ENCODE results near the gene POP5.
"Not testable (repeated sequence)": the region's sequence is repeated elsewhere in the genome, so short reads cannot be mapped to it uniquely, and the experiment has no call there.

POP5 gene

DNA sequence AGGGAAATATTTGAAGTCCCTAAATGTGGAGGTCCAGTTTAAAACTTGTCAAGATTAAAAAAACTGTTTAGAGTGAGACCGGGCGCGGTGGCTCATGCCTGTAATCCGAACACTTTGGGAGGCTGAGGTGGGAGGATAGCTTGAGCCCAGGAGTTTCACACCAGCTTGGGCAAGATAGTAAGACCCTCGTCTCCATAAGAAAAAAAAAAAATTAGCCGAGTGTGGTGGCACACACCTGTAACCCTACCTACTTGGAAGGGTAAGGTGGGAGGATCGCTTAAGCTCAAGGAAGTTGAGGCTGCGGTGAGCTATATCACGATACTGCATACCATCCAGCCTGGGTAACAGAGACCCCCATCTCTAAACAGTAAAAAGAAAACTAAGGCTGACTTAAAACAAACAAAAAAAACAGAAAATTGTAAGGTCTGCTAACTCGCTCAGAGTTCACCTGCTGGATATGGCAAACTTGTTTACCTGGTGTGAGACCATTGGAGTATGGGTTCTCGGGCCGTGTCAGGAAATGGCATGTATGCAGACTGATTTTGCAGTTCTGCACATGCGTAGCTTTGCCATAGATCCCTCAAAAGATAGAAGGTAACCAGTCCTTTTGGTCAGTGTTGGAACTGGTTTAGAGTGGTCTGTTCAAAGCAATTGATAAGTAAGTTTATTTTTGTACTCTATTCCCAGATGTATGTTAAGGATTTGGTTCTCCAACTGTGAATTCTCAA, 45.0 kb downstream of the POP5 start:
- no peak for DNase-seq (ENCODE audit: low spot score)

DNA sequence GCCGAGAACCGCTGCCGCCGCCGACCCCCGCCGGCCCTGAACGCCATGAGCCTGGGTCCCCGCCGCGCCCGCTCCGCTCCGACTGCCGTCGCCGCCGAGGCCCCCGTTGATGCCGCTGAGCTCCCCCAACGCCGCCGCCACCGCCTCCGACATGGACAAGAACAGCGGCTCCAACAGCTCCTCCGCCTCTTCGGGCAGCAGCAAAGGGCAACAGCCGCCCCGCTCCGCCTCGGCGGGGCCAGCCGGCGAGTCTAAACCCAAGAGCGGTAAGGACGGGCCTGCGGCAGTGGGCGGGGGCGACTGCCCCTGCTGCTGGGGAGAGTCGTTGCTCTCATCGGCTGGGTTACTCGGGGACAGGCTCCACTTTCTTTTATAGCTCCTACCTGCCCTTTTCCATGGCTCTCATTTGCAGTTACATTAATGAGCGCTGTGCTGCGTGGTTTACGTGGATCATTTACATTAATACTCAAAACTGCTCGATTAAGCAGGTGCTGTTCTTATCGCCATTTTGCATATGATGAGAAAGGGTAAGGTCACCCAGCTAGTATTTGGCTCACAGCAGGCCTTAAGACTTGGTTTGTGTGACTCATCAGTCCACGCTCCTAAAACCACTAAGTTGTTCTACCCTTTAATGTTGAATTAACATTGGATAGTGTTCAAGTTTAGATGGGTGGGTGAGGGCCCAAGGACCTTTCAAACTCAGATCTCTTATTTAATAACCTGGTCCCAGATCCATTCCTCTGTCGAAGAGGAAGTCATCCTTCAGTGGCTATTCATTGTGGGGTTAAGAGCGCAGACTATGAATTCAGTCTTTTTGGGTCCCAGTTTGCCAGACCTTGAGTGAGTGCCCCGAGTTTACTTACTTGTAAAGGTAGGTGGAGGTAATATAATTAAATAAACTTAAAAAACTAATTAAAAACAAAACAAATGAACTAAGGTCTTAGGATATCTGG, 46.2 kb downstream of the POP5 start:
- DNase-seq (ENCODE audit: low spot score) = no peak

DNA sequence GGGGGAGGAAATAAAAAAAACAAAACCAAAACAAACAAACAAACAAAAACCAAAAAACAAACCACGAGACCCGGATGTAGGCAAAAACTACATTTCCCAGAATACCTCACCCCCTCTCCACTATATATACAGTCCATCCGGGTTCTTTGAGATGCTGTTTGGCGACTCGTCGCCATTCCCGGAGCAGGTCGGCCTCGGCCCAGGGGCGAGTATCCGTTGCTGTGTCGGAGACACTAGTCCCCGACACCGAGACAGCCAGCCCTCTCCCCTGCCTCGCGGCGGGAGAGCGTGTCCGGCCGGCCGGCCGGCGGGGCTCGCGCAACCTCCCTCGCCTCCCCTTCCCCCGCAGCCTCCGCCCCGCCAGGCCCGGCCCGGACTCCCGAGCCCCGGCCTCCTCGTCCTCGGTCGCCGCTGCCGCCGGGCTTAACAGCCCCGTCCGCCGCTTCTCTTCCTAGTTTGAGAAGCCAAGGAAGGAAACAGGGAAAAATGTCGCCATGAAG, 46.9 kb downstream of the POP5 start, which contains the start of gene RNF10:
TSS of gene RNF10 (plus strand) at position 154 of the 500 bp plus-strand sequence. CDS start 456 bp downstream, outside the sequence.
- peak; percentile 88 for DNase-seq (ENCODE audit: low spot score)

- no peak for DNase-seq (ENCODE audit: low spot score)
Measured at GRCh38 chr12:120532701-120533238, 48.4 kb downstream of the POP5 start.

GRCh38 chr12:120530418-120530761, 50.8 kb downstream of the POP5 start:
- DNase-seq (ENCODE audit: low spot score) = not testable (repeated sequence)

- peak; percentile 60 for DNase-seq (ENCODE audit: low spot score)
Measured at GRCh38 chr12:120529641-120530417, 51.4 kb downstream of the POP5 start.

DNA sequence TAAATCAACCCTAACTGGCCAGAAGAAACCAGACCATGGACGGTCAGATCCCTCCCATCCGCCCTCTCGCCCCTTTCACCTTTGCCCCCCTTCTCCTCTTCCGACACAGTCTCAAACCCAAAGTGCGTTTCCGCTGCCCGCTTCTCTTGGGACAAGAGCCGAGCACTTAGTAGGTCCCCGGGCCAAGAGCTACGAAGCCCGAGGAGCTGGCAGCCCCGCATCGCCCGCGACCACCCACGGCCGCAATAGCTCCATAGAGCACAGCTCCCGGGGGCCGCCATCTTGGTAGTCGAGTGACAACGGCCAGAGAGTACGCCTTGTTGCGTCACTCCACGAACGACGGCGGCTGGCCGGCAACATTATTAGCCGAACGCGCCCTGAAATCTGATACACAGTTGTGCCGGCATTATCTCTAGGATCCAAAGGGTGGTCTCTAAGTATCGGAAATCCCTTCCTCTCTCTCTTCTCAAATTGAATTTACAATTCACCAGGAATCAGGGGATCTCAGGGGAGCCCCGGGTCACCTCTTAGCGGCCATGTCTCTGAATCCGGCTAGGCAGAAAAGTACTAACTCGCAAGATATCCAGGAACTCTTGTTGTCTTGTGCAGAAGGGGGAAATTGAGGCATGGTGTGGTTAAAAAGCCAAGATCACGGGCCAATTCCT, 52.2 kb downstream of the POP5 start, which contains the start of gene COQ5:
TSS of gene COQ5 (minus strand) at position 298 of the 665 bp plus-strand sequence. CDS start at position 281, 17 bp downstream.
- DNase-seq (ENCODE audit: low spot score) = peak; percentile 89
